Keratinocyte (primary cell): ENCODE results near the gene SKIL. TPM values are rescaled to one million over a fixed set of nuclear protein-coding genes. Genes with fewer than 3 reads are reported as not detected.

ENCODE experiments used
- DNase-seq: peaks from one replicate; pipeline ENCODE4 v3.0.0-alpha.2; 2011; ENCODE audit warnings: low read depth, missing footprints, low spot score
- FAIRE-seq: peaks from 2 replicates; lab custom pipeline; 2011; peaks lifted over from hg19 to GRCh38; lab: Jason Lieb, UNC
- H2AFZ ChIP-seq: 2 replicates; pipeline ENCODE4 v1.6.0; 2012; ENCODE audit warnings: low read length, control low read depth, inconsistent platforms; ENCODE audit not compliant: control insufficient read depth
- H3K27ac ChIP-seq: 2 replicates; pipeline ENCODE4 v1.5.1; 2011; ENCODE audit warnings: low read length; ENCODE audit not compliant: control insufficient read depth, insufficient read depth
- H3K27me3 ChIP-seq: 3 replicates; pipeline ENCODE4 v1.6.0; 2011; ENCODE audit warnings: low read length; ENCODE audit not compliant: control insufficient read depth, insufficient read depth; ENCODE audit errors: extremely low read depth
- H3K36me3 ChIP-seq, 2 experiments: 2 replicates in 1 of 2; 3 replicates in 1 of 2; pipeline ENCODE4 v1.5.1; 2011; ENCODE audit warnings: low read length in 2 of 2, mild to moderate bottlenecking in 1 of 2; ENCODE audit not compliant: control insufficient read depth in 2 of 2, insufficient read depth in 2 of 2; ENCODE audit errors: extremely low read depth in 1 of 2
- H3K4me1 ChIP-seq: 3 replicates; pipeline ENCODE4 v1.5.1; 2011; ENCODE audit warnings: low read length; ENCODE audit not compliant: control insufficient read depth, insufficient read depth; ENCODE audit errors: extremely low read depth
- H3K4me2 ChIP-seq: 3 replicates; pipeline ENCODE4 v1.6.0; 2011; ENCODE audit warnings: low read depth, low read length; ENCODE audit not compliant: control insufficient read depth, insufficient read depth; ENCODE audit errors: extremely low read depth
- H3K4me3 ChIP-seq, 3 experiments: fragments of 200-600 bp in 1 of 3; sonication (generic) in 1 of 3; 2 replicates in 2 of 3; 3 replicates in 1 of 3; pipeline ENCODE4 v1.5.1; 2011 to 2016; ENCODE audit warnings: low read length in 3 of 3, mild to moderate bottlenecking in 3 of 3, control low read depth in 2 of 3, inconsistent platforms in 1 of 3, low read depth in 1 of 3, mixed read lengths in 1 of 3, mixed run types in 1 of 3, moderate library complexity in 1 of 3; ENCODE audit not compliant: control insufficient read depth in 2 of 3, insufficient read depth in 2 of 3; ENCODE audit errors: extremely low read depth in 1 of 3
- H3K79me2 ChIP-seq: 2 replicates; pipeline ENCODE4 v1.6.0; 2012; ENCODE audit warnings: low read length; ENCODE audit not compliant: control insufficient read depth, insufficient read depth
- H3K9ac ChIP-seq: 3 replicates; pipeline ENCODE4 v1.6.0; 2011; ENCODE audit warnings: low read length; ENCODE audit not compliant: control insufficient read depth, insufficient read depth; ENCODE audit errors: extremely low read depth
- H3K9me1 ChIP-seq: 3 replicates; pipeline ENCODE4 v1.6.0; 2011; ENCODE audit warnings: low read length; ENCODE audit not compliant: control insufficient read depth, insufficient read depth; ENCODE audit errors: extremely low read depth
- H3K9me3 ChIP-seq: 2 replicates; pipeline ENCODE4 v1.5.1; 2012; ENCODE audit warnings: low read depth, low read length; ENCODE audit not compliant: control insufficient read depth
- H4K20me1 ChIP-seq: 3 replicates; pipeline ENCODE4 v1.6.0; 2011; ENCODE audit warnings: low read length; ENCODE audit not compliant: control insufficient read depth, insufficient read depth; ENCODE audit errors: extremely low read depth
- CTCF ChIP-seq, 3 experiments: IDR thresholded peaks in 1 of 3; conservative IDR thresholded peaks in 1 of 3; optimal IDR thresholded peaks in 1 of 3; 2 replicates in 2 of 3; 3 replicates in 1 of 3; pipeline versions ENCODE3 to v1.5.1; 2011; ENCODE audit warnings: low read length in 3 of 3, mild to moderate bottlenecking in 3 of 3, moderate library complexity in 2 of 3, control low read depth in 1 of 3, inconsistent platforms in 1 of 3; ENCODE audit not compliant: insufficient read depth in 2 of 3; ENCODE audit errors: extremely low read depth in 1 of 3
- EZH2 ChIP-seq: IDR thresholded peaks from one replicate; pipeline ENCODE4 v1.6.1; 2012; ENCODE audit warnings: inconsistent platforms, mild to moderate bottlenecking, low read length, moderate library complexity
- dilution Hi-C: fragments of 300-500 bp; cut with MboI; formaldehyde crosslinking; loops from one replicate; pipeline ENCODE4 v1.7.0; 2020; ENCODE audit warnings: low sequenced_read_pairs; ENCODE audit not compliant: extremely low pct_ligation_motif_present
- polyA plus RNA-seq, 5 experiments: library from polyadenylated mRNA; depleted of rRNA in 3 of 5; stranded (reverse) in 3 of 5; stranded (forward) in 1 of 5; unstranded in 1 of 5; fragments of >200 nt; gene quantifications; 1 replicate in 1 of 5; 2 replicates in 3 of 5; 3 replicates in 1 of 5; pipeline versions ENCODE4 v1.2.1 to v1.2.3, GENCODE V29; 2011 to 2012; ENCODE audit warnings: missing spikeins in 2 of 5, low read depth in 1 of 5, low replicate concordance in 1 of 5

The SKIL gene
- polyA plus RNA-seq, 1 donor (not counting 4 experiments of a cell fraction or from before 2014, with no cell fraction given), result 11.0 TPM

GRCh38 chr3:170361711-170362110 is 4.2 kb downstream of the SKIL start:
- Histone ChIP-seq H4K20me1 (no peaks in the 10 kb centered on the region), H3K4me1 (peaks cover 9% of the 10 kb centered on the region)

GRCh38 chr3:170363471-170363994 is 6.0 kb downstream of the SKIL start:
- Histone ChIP-seq H3K4me3 (no peak overlapping the region), H3K4me2 (peak overlapping the region; percentile 35), H4K20me1 (no peaks in the 10 kb centered on the region), H3K9me1 (no peaks in the 10 kb centered on the region), H3K27ac (no peak overlapping the region), H3K79me2 (peaks cover 86% of the 10 kb centered on the region), H3K4me1 (peaks cover 9% of the 10 kb centered on the region), H3K9ac (no peak overlapping the region), H3K36me3 (peaks cover 3 to 10% of the 10 kb centered on the region in 2 experiments), H3K27me3 (no peaks in the 10 kb centered on the region), H3K9me3 (no peaks in the 10 kb centered on the region), H2AFZ (no peak overlapping the region)
- DNase-seq (no peak), FAIRE-seq (no peak)
- TF ChIP-seq CTCF (optimal IDR thresholded peaks at IDR 0.05 in 1 of 3, IDR thresholded peaks at IDR 0.05 in 1 of 3, conservative IDR thresholded peaks at IDR 0.05 in 1 of 3; ENCODE audit: extremely low read depth in 1 of 3, insufficient read depth in 2 of 3, low read length in 3 of 3), result no peak
- no peak for TF ChIP-seq EZH2
- dilution Hi-C loops, result no loop called here

More at GRCh38 chr3:170361711-170362110, 4.2 kb downstream of the SKIL start:
- peaks cover 78% of the 10 kb centered on the region for H3K79me2 ChIP-seq
- H3K36me3 ChIP-seq, result peaks cover 3 to 10% of the 10 kb centered on the region in 2 experiments
- FAIRE-seq (no peak), DNase-seq (no peak)
- H2AFZ ChIP-seq, result no peak overlapping the region
- H3K27me3 ChIP-seq, result no peaks in the 10 kb centered on the region
- no peak overlapping the region for H3K4me3 ChIP-seq
- H3K4me2 ChIP-seq, result peak overlapping the region; percentile 48
- dilution Hi-C loops, result no loop called here
- H3K9me1 ChIP-seq, result no peaks in the 10 kb centered on the region
- H3K9me3 ChIP-seq, result no peaks in the 10 kb centered on the region
- TF ChIP-seq EZH2 (no peak), CTCF (optimal IDR thresholded peaks at IDR 0.05 in 1 of 3, IDR thresholded peaks at IDR 0.05 in 1 of 3, conservative IDR thresholded peaks at IDR 0.05 in 1 of 3; ENCODE audit: extremely low read depth in 1 of 3, insufficient read depth in 2 of 3, low read length in 3 of 3) (no peak)
- H3K9ac ChIP-seq, result no peak overlapping the region
- H3K27ac ChIP-seq, result no peak overlapping the region
